ENCODE data around the gene ARMC7.
"Not testable (repeated sequence)": the region's sequence is repeated elsewhere in the genome, so short reads cannot be mapped to it uniquely, and the experiment has no call there.

Gene ARMC7

GRCh38 chr17:75154195-75155106 lies 44.7 kb downstream of the ARMC7 start, which contains the start of gene JPT1:
TSS of gene JPT1 (minus strand) at chr17:75154512. CDS start at chr17:75154397, 115 bp downstream.
- DNase-seq: peak; percentile 66 to 96 (median 94)

GRCh38 chr17:75155191-75155601 lies 45.4 kb downstream of the ARMC7 start:
- no peak for DNase-seq

- DNase-seq: not testable (repeated sequence)
These were observed 48.7 kb downstream of the ARMC7 start for GRCh38 chr17:75158480-75158879.

DNA sequence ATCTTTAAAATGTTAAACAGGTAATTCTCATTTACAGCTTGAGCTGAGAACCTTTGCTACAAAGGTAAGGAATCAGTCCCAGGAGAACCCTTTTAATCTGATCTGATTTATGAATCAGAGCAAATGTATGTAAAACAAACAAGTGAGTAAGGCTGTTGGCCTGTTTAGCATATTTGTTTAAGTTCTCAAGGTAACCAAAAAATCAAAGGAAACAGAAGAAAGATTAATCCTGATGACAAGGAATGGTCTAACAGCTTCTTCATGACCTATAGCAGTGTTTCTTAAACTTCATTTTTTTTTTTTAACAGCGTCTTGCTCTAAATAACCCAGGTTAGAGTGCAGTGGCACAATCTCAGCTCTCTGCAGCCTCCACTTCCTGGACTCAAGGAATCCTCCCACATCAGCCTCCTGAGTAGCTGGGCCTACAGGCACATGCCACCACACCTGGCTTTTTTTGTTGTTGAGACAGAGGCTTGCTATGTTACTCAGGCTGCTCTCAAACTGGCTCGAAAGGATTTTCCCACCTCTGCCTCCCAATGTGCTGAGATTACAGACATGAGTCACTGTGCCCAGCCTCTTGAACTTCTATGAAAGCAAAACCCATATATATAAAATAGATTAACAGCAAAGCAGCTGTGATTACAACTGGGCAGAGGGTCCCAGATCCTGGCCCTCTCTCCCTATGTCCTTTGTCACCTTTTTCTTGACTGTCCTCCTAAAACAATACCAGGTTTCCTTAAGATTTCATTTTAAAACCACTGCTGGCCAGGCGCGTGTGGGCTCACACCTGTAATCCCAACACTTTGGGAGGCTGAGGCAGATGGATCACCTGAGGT lies 49.6 kb downstream of the ARMC7 start:
- no peak for DNase-seq

GRCh38 chr17:75160211-75160610 lies 50.4 kb downstream of the ARMC7 start:
- DNase-seq: no peak

- DNase-seq: no peak
These were observed 53.3 kb downstream of the ARMC7 start for GRCh38 chr17:75163074-75163473.

GRCh38 chr17:75164606-75165005 lies 54.8 kb downstream of the ARMC7 start:
- not testable (repeated sequence) for DNase-seq

DNA sequence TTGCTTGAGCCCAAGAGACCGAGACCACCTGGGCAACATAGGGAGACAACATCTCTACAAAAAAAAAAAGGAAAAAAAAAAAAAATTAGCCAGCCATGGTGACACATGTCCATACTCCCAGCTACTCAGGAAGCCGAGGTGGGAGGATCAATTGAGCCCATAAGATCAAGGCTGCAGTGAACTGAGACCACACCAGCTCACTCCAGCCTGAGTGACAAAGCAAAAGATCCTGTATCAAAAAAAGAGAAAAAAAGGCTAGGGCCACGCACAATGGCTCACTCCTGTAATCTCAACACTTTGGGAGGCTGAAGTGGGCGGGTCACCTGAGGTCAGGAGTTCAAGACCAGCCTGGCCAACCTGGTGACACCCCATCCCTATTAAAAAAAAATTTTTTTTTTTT lies 59.2 kb downstream of the ARMC7 start:
- no peak for DNase-seq

DNA sequence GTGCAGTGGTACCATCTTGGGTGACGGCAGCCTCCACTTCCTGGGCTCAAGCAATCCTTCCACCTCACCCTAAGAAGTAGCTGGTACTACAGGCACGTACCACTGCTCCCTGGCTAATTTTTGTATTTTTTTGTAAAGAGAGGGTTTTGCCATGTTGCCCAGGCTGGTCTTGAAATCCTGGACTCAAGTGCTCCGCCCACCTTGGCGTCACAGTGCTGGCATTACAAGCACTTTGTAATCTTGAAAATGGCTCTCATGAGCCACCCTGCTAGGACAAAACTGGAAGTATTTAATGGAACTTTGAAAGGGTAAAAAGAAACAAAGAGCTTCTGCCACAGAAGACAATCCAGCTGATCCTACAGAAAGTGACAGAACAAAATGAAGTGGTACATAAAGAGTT lies 63.8 kb downstream of the ARMC7 start:
- no peak for DNase-seq

DNA sequence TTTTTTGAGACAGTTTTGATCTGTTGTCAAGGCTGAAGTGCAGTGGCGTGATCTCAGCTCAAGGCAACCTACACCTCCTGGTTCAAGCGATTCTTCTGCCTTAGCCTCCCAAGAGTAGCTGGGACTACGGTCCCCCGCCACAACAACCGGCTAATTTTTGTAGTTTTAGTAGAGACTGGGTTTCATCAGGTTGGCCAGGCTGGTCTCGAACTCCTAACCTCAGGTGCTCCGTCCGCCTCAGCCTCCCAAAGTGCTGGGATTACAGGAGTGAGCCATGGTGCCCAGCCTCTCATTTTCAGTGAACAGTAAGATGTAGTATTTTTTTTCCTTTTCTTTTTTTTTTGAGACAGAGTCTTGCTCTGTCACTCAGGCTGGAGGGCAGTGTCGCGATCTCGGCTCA lies 65.2 kb downstream of the ARMC7 start:
- no peak for DNase-seq

GRCh38 chr17:75176625-75177024 lies 66.9 kb downstream of the ARMC7 start:
- DNase-seq: no peak

DNA sequence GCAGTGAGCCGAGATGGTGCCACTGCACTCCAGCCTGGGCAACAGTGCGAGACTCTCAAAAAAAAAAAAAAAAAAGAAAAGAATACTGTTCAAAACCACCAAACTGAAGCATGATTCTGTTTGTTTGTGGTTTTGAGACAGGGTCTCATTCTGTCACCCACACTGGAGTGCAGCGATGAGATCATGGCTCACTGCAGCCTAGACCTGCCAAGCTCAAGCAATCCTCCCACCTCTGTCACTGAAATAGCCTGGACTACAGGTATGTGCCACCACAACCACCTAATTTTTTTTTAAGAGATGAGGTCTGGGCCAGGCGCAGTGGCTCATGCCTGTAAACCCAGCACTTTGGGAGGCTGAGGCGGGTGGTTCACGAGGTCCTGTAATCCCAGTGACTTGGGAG lies 68.7 kb downstream of the ARMC7 start:
- no peak for DNase-seq

All from C1 segment of cervical spinal cord (tissue), 14 donors.